Measurements from ENCODE around the gene OLA1.

The OLA1 gene

DNA sequence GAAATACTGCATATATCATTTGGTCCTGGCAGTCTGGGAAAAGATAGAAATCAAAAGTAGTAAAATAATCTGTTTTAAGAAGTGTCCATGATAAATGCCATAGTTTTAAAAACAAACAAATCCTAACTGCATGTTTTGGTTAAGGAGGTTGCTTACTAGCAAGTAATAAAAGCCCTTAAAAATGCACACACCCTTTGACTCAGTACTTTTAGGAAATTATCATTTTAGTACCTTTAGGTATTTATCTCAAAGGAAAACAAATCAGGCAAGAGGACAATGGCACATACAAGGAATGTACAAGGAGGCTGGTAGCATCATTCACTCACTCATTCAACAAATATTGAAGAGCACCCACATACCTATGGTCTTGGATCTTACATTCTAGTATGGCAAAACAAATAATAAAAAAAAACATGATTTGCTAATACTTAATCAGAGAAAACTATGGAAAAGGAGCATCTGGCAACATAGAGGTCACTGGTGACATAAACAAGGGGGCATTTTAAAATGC is 67.6 kb downstream of the OLA1 start:
- Histone ChIP-seq H3K27ac (ENCODE audit: low read depth, low read length) (no peak overlapping the region), H3K4me2 (ENCODE audit: low read length) (no peak overlapping the region), H3K9me2 (replicated peaks; ENCODE audit: control insufficient read depth, low read length) (no peaks in the 10 kb centered on the region), H3K4me1 (ENCODE audit: control insufficient read depth, low read length) (no peaks in the 10 kb centered on the region), H3K36me3 (ENCODE audit: control insufficient read depth, low read length) (peaks cover 28% of the 10 kb centered on the region), H3K27me3 (ENCODE audit: control insufficient read depth, low read length) (no peaks in the 10 kb centered on the region), H3F3A (ENCODE audit: control insufficient read depth, insufficient read depth) (no peaks in the 10 kb centered on the region), H4K20me1 (ENCODE audit: control insufficient read depth, insufficient read depth, low read depth, low read length) (no peaks in the 10 kb centered on the region), H3K79me2 (ENCODE audit: control insufficient read depth, low read length) (peaks cover 62% of the 10 kb centered on the region), H3K4me3 (ENCODE audit: low read length) (no peak overlapping the region), H3K9me3 (ENCODE audit: control insufficient read depth, insufficient read depth, low read length) (no peaks in the 10 kb centered on the region; the same call in 1 of the 2 replicates)
- TF ChIP-seq, protein P1, sequence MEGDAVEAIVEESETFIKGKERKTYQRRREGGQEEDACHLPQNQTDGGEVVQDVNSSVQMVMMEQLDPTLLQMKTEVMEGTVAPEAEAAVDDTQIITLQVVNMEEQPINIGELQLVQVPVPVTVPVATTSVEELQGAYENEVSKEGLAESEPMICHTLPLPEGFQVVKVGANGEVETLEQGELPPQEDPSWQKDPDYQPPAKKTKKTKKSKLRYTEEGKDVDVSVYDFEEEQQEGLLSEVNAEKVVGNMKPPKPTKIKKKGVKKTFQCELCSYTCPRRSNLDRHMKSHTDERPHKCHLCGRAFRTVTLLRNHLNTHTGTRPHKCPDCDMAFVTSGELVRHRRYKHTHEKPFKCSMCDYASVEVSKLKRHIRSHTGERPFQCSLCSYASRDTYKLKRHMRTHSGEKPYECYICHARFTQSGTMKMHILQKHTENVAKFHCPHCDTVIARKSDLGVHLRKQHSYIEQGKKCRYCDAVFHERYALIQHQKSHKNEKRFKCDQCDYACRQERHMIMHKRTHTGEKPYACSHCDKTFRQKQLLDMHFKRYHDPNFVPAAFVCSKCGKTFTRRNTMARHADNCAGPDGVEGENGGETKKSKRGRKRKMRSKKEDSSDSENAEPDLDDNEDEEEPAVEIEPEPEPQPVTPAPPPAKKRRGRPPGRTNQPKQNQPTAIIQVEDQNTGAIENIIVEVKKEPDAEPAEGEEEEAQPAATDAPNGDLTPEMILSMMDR (IDR thresholded peaks at IDR 0.05; ENCODE audit: low read depth, low read length, poor library complexity, severe bottlenecking): no peak
- TF ChIP-seq EZH2phosphoT487 (IDR thresholded peaks at IDR 0.05; ENCODE audit: borderline replicate concordance, low read length): no peak

DNA sequence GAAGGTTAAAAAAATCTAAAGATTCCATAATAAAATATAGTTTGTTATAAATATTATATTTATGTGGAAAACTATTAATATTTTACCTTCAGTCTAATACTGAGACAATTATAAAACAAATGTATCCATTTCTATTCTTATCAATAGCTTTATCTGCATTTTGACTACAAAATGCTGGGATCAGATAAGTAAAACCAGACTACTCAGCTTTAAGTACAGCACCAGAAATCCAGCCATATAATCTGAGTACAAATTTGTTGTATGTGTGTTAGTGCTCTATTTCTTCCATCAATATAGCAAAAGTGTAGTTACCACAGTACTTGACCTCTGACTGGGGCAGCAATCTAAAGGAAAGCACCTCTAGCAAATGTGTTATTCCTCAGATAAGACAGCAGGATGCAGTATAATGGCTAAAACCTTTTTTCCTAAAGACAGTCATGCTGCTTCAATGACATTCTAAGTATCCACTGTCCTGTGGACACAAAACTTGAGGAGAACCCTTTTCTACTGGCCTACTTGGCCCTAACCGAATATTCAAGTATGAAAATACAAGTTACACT is 68.1 kb downstream of the OLA1 start:
- Histone ChIP-seq H3F3A (ENCODE audit: control insufficient read depth, insufficient read depth) (no peaks in the 10 kb centered on the region; the same call in 1 of the 2 replicates), H3K27me3 (ENCODE audit: control insufficient read depth, low read length) (no peaks in the 10 kb centered on the region), H3K79me2 (ENCODE audit: control insufficient read depth, low read length) (peaks cover 63% of the 10 kb centered on the region), H4K20me1 (ENCODE audit: control insufficient read depth, insufficient read depth, low read depth, low read length) (no peaks in the 10 kb centered on the region), H3K4me3 (ENCODE audit: low read length) (no peak overlapping the region), H3K9me3 (ENCODE audit: control insufficient read depth, insufficient read depth, low read length) (no peaks in the 10 kb centered on the region; the same call in 1 of the 2 replicates), H3K27ac (ENCODE audit: low read depth, low read length) (no peak overlapping the region), H3K36me3 (ENCODE audit: control insufficient read depth, low read length) (peaks cover 33% of the 10 kb centered on the region), H3K9me2 (replicated peaks; ENCODE audit: control insufficient read depth, low read length) (no peaks in the 10 kb centered on the region), H3K4me2 (ENCODE audit: low read length) (no peak overlapping the region), H3K4me1 (ENCODE audit: control insufficient read depth, low read length) (no peaks in the 10 kb centered on the region)
- no peak for TF ChIP-seq EZH2phosphoT487 (IDR thresholded peaks at IDR 0.05; ENCODE audit: borderline replicate concordance, low read length)
- TF ChIP-seq, protein P1 (IDR thresholded peaks at IDR 0.05; ENCODE audit: low read depth, low read length, poor library complexity, severe bottlenecking): no peak

DNA sequence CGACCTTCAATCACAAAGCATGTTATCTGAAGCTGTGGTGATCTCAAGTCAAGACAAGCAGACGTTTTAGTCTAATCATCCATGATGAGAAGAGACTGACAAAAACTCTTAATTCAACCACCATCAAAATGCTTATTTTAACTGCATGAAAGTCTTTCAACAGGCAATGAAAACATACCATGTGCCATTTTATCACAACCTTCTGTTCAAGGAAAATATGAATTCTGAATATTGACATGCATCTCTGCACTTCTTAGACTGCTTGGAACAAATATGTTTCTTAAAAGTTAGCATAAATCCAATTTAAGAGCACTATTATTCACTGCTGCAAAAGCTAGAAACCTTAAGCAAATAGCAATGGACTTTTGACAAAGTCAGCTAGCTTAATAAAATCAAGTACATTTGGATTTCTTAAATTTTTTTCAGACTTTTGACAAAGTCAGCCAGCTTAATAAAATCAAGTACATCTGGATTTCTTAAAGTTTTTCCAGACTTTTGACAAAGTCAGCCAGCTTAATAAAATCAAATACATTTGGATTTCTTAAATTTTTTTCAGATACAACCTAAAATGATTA is 70.9 kb downstream of the OLA1 start:
- Histone ChIP-seq H3K4me3 (ENCODE audit: low read length) (no peak overlapping the region), H3K4me1 (ENCODE audit: control insufficient read depth, low read length) (no peaks in the 10 kb centered on the region), H3K4me2 (ENCODE audit: low read length) (no peak overlapping the region), H3K36me3 (ENCODE audit: control insufficient read depth, low read length) (peaks cover 46% of the 10 kb centered on the region), H3K9me2 (replicated peaks; ENCODE audit: control insufficient read depth, low read length) (no peaks in the 10 kb centered on the region), H4K20me1 (ENCODE audit: control insufficient read depth, insufficient read depth, low read depth, low read length) (no peaks in the 10 kb centered on the region), H3K9me3 (ENCODE audit: control insufficient read depth, insufficient read depth, low read length) (no peaks in the 10 kb centered on the region; the same call in 1 of the 2 replicates), H3F3A (ENCODE audit: control insufficient read depth, insufficient read depth) (no peaks in the 10 kb centered on the region; the same call in 1 of the 2 replicates), H3K79me2 (ENCODE audit: control insufficient read depth, low read length) (peaks cover 66% of the 10 kb centered on the region), H3K27me3 (ENCODE audit: control insufficient read depth, low read length) (no peaks in the 10 kb centered on the region), H3K27ac (ENCODE audit: low read depth, low read length) (no peak overlapping the region)
- TF ChIP-seq EZH2phosphoT487 (IDR thresholded peaks at IDR 0.05; ENCODE audit: borderline replicate concordance, low read length): no peak
- TF ChIP-seq, protein P1 (IDR thresholded peaks at IDR 0.05; ENCODE audit: low read depth, low read length, poor library complexity, severe bottlenecking): no peak
